Endothelial cell (in vitro differentiated cells): ENCODE measurements around the gene MBOAT1. TPM values are rescaled to one million over a fixed set of nuclear protein-coding genes. Genes with fewer than 3 reads are reported as not detected.

Experiments used
- DNase-seq: peaks from one replicate; pipeline ENCODE4 v3.0.0; 2021; ENCODE audit warnings: low spot score
- H3K27ac Mint-ChIP-seq: one replicate; pipeline ENCODE4 v1.8.0; 2021; ENCODE audit warnings: mixed read lengths, inconsistent platforms; ENCODE audit not compliant: unreplicated experiment
- H3K27me3 Mint-ChIP-seq: one replicate; pipeline ENCODE4 v1.8.0; 2021; ENCODE audit warnings: mild to moderate bottlenecking, moderate library complexity, mixed read lengths, inconsistent platforms; ENCODE audit not compliant: unreplicated experiment
- H3K36me3 Mint-ChIP-seq: one replicate; pipeline ENCODE4 v1.8.0; 2021; ENCODE audit warnings: mild to moderate bottlenecking, low read depth, mixed read lengths, inconsistent platforms; ENCODE audit not compliant: unreplicated experiment
- H3K4me1 Mint-ChIP-seq: one replicate; pipeline ENCODE4 v1.8.0; 2021; ENCODE audit warnings: mild to moderate bottlenecking, mixed read lengths, inconsistent platforms; ENCODE audit not compliant: unreplicated experiment
- H3K4me3 Mint-ChIP-seq: one replicate; pipeline ENCODE4 v1.8.0; 2021; ENCODE audit warnings: mild to moderate bottlenecking, mixed read lengths, inconsistent platforms; ENCODE audit not compliant: unreplicated experiment
- H3K9me3 Mint-ChIP-seq: one replicate; pipeline ENCODE4 v1.8.0; 2021; ENCODE audit warnings: mixed read lengths, inconsistent platforms; ENCODE audit not compliant: unreplicated experiment
- CTCF ChIP-seq: fragments of 200-600 bp; sonication (generic); IDR thresholded peaks from one replicate; pipeline ENCODE4 v1.5.0; 2021; ENCODE audit warnings: antibody characterized with exemption; ENCODE audit not compliant: unreplicated experiment
- total RNA-seq: library from RNA; stranded (reverse); fragmentation: NEBNext Ultra II Directional; extraction: Animal tissue kit (Norgen Biotek cat#: 25700); gene quantifications from one replicate; pipeline ENCODE4 v1.2.1, GENCODE V29; 2021; ENCODE audit not compliant: unreplicated experiment

Gene MBOAT1
- total RNA-seq, 1 donor from 2014 or later = 10.7 TPM

DNA sequence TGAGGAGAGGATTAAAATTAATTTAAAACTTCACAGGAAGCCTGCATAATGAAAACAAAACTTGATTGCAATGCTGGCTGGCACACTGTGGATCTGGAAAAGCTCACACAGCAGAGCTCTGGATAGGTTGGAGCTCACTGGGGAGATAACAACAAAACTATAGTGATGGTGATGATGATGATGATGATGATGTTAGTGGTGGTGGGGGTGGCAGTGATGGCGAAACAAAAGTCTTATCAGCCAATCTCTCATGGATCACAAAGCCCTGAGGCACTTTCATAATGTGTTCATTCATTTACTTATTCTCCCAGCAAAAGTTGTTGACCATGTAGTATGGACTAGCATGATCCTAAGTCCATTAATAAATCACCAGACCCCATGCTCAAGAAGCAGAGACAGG lies 152.0 kb downstream of the MBOAT1 start:
- Mint-ChIP-seq H3K4me1 (no peaks in the 10 kb centered on the region), H3K36me3 (no peaks in the 10 kb centered on the region)
- DNase-seq = no peak

DNA sequence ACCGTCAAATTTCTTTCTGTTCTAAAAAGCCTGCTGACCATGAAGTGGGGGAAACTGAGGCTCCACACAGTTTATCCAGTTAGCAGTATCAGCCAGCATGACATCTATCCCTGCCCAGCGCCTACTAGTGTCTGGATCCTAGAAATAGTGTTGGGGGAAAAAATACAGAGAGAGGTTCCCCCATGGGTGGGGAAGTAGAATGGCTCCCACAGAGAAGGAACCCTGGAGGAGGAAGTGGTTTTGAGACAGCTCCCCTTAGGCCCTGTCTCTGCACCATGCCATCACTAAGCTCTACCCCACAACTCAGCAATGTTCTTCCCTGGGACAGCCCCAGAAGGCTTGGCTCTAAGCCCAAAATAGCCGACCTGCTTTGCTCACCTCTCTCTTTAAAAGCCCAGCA lies 153.4 kb downstream of the MBOAT1 start:
- no peak for DNase-seq
- H3K9me3 Mint-ChIP-seq = no peaks in the 10 kb centered on the region
- peaks cover 1% of the 10 kb centered on the region for H3K27me3 Mint-ChIP-seq
- no peaks in the 10 kb centered on the region for H3K4me1 Mint-ChIP-seq
- H3K27ac Mint-ChIP-seq = no peak overlapping the region
- no peak for TF ChIP-seq CTCF
- no peaks in the 10 kb centered on the region for H3K36me3 Mint-ChIP-seq
- H3K4me3 Mint-ChIP-seq = no peak overlapping the region

More for the DNA sequence above, 152.0 kb downstream of the MBOAT1 start:
- Mint-ChIP-seq H3K27ac (no peak overlapping the region), H3K27me3 (peaks cover 1% of the 10 kb centered on the region), H3K9me3 (no peaks in the 10 kb centered on the region), H3K4me3 (no peak overlapping the region)
- no peak for TF ChIP-seq CTCF

DNA sequence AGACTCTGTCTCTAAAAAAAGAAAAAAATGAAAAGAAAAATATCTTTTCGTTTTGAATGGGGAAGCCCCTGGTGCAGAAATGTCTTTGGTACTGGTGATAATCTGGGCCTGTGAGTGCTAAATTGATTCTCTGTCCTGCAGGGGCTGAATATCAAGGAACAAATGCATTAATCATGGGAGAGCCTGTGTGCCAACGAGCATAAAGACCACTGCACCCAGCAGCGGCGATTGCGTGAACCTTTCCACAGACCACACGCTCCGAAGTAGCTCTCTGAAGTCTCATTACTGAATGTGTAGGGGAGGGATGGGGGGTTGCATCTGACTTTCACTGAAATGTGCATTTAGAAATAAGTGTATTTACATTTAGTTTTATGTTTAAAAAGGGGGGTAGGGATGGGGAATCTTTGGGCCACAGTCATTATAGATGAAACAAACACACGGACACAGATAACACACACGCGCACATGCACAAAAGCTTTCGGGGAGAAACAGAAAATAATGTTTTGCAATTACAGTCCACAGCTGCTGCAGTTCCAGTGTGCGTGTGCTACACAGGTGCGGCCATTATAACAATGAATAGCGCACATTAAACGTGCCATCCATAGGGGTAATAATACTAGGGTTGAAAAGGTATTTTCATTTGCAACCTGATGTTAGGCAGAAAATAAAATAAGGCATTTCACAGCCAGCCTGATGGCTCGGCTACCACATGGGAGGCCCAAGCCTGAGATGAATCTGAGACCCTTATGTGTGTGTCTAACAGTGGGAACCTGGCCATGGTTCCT lies 154.0 kb downstream of the MBOAT1 start:
- H3K4me3 Mint-ChIP-seq = no peak overlapping the region
- H3K9me3 Mint-ChIP-seq = no peaks in the 10 kb centered on the region
- no peak for DNase-seq
- H3K4me1 Mint-ChIP-seq = no peaks in the 10 kb centered on the region
- no peaks in the 10 kb centered on the region for H3K36me3 Mint-ChIP-seq
- H3K27me3 Mint-ChIP-seq = peaks cover 1% of the 10 kb centered on the region
- no peak overlapping the region for H3K27ac Mint-ChIP-seq
- no peak for TF ChIP-seq CTCF

DNA sequence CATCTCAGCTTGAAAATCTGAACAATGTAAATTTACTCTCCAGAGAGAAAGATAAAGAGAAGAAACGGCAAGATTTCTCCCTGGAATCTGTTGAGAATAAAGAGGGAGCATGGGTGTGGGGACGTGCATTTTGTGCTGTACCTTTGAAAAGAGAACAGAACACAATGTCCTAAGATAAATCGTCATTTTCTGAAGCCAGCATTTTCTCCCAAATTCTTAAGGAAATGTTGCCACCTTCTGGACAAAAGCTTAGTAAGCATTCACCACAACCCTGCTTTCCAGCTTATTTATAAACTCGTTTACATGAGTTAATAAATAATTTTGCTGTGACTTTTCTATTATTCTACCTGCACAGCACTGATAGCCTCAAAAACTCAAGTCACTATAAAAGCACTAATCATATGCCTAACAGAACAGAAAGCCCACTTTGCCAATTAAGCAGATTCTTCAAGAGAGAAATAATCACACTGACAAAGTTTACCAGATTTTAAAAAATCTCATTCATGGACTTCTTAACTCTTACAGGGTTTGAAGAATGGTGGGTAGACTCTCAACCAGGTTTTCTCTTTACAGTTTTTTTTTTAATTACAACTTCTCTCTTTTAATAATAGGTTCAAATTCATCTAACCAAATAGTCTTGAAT lies 155.8 kb downstream of the MBOAT1 start:
- TF ChIP-seq CTCF = peak; percentile 34
- peak; percentile 35 for DNase-seq
- peaks cover 6% of the 10 kb centered on the region for H3K4me1 Mint-ChIP-seq
- no peak overlapping the region for H3K4me3 Mint-ChIP-seq
- no peak overlapping the region for H3K27ac Mint-ChIP-seq
- H3K9me3 Mint-ChIP-seq = no peaks in the 10 kb centered on the region
- H3K36me3 Mint-ChIP-seq = no peaks in the 10 kb centered on the region
- H3K27me3 Mint-ChIP-seq = peaks cover 1% of the 10 kb centered on the region

DNA sequence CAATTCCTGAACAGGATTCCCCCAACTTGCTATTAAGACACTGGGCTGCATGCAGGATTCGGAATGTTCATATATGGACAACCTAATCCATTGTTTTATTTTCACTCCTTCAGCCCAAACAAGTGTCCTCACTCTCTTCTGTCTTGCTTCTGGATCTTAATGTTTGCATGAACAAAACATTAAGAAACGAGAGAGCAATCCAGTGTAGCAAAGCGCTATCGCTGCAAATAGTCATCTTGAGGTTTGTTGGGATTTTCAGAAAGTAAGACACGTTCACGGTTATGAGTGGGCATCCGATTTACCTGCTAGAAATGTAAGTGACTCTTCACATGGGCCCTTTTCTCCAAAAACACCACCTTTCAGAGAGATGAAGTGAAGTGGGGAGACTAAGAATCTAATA lies 156.4 kb downstream of the MBOAT1 start:
- peaks cover 6% of the 10 kb centered on the region for H3K4me1 Mint-ChIP-seq
- TF ChIP-seq CTCF = no peak
- H3K4me3 Mint-ChIP-seq = no peak overlapping the region
- peaks cover 1% of the 10 kb centered on the region for H3K27me3 Mint-ChIP-seq
- no peaks in the 10 kb centered on the region for H3K9me3 Mint-ChIP-seq
- DNase-seq = no peak
- no peak overlapping the region for H3K27ac Mint-ChIP-seq
- no peaks in the 10 kb centered on the region for H3K36me3 Mint-ChIP-seq
